HepG2 (cell line): ENCODE results near the gene LLGL1.

Experiments used
- GABPB1 ChIP-seq: IDR thresholded peaks from 2 replicates; pipeline ENCODE4 v1.6.1; 2016; ENCODE audit warnings: mild to moderate bottlenecking, missing genetic modification reagents, moderate library complexity, missing compliant biosample characterization
- HMGXB4 ChIP-seq, 2 experiments: sonication (generic) in 1 of 2; formaldehyde crosslinking in 1 of 2; IDR thresholded peaks; 2 replicates each; pipeline versions ENCODE4 v1.4.0 to v1.6.1; 2018 to 2020; ENCODE audit warnings: missing genetic modification reagents in 2 of 2, borderline replicate concordance in 1 of 2, low read depth in 1 of 2, mild to moderate bottlenecking in 1 of 2, missing biosample characterization in 1 of 2
- MXD3 ChIP-seq: IDR thresholded peaks from 2 replicates; pipeline ENCODE4 v1.6.1; 2016; ENCODE audit warnings: mild to moderate bottlenecking, missing biosample characterization, missing genetic modification reagents
- NRL ChIP-seq: sonication (generic); formaldehyde crosslinking; IDR thresholded peaks from 2 replicates; pipeline ENCODE4 v1.5.0; 2020; ENCODE audit warnings: missing genetic modification reagents, mild to moderate bottlenecking, moderate library complexity, borderline replicate concordance
- POLR2G ChIP-seq: fragments of 200-400 bp; formaldehyde crosslinking; IDR thresholded peaks from 2 replicates; pipeline ENCODE4 v1.6.1; 2018; ENCODE audit warnings: mild to moderate bottlenecking, low read depth, low read length, moderate library complexity
- YY1 ChIP-seq: IDR thresholded peaks from 2 replicates; pipeline ENCODE4 v1.6.1; 2011; ENCODE audit warnings: low read length, low read depth, moderate library complexity, mild to moderate bottlenecking; ENCODE audit not compliant: insufficient read depth, insufficient replicate concordance
- ZNF547 ChIP-seq: sonication (generic); formaldehyde crosslinking; IDR thresholded peaks from 2 replicates; pipeline ENCODE4 v1.5.1; 2020; ENCODE audit warnings: mild to moderate bottlenecking, missing genetic modification reagents
- ZNF800 ChIP-seq: sonication (generic); formaldehyde crosslinking; IDR thresholded peaks from 2 replicates; pipeline ENCODE4 v1.4.0; 2020; ENCODE audit warnings: missing genetic modification reagents
- TF ChIP-seq, protein P1 (sequence below): sonication (generic); formaldehyde crosslinking; IDR thresholded peaks from 2 replicates; pipeline ENCODE4 v1.4.0; 2020; ENCODE audit warnings: missing genetic modification reagents

GRCh38 chr17:18179804-18180203 is 45.6 kb upstream of the LLGL1 start:
- TF ChIP-seq ZNF547 (CRISPR knock-in tag) (no peak), MXD3 (CRISPR knock-in tag) (no peak), YY1 (no peak), ZNF800 (no peak), NRL (no peak), GABPB1 (CRISPR knock-in tag) (no peak), POLR2G (no peak), HMGXB4 (CRISPR knock-in tag; IDR thresholded peaks at IDR 0.05; ENCODE audit: borderline replicate concordance in 1 of 2, low read depth in 1 of 2) (no peak)
- TF ChIP-seq, protein P1, sequence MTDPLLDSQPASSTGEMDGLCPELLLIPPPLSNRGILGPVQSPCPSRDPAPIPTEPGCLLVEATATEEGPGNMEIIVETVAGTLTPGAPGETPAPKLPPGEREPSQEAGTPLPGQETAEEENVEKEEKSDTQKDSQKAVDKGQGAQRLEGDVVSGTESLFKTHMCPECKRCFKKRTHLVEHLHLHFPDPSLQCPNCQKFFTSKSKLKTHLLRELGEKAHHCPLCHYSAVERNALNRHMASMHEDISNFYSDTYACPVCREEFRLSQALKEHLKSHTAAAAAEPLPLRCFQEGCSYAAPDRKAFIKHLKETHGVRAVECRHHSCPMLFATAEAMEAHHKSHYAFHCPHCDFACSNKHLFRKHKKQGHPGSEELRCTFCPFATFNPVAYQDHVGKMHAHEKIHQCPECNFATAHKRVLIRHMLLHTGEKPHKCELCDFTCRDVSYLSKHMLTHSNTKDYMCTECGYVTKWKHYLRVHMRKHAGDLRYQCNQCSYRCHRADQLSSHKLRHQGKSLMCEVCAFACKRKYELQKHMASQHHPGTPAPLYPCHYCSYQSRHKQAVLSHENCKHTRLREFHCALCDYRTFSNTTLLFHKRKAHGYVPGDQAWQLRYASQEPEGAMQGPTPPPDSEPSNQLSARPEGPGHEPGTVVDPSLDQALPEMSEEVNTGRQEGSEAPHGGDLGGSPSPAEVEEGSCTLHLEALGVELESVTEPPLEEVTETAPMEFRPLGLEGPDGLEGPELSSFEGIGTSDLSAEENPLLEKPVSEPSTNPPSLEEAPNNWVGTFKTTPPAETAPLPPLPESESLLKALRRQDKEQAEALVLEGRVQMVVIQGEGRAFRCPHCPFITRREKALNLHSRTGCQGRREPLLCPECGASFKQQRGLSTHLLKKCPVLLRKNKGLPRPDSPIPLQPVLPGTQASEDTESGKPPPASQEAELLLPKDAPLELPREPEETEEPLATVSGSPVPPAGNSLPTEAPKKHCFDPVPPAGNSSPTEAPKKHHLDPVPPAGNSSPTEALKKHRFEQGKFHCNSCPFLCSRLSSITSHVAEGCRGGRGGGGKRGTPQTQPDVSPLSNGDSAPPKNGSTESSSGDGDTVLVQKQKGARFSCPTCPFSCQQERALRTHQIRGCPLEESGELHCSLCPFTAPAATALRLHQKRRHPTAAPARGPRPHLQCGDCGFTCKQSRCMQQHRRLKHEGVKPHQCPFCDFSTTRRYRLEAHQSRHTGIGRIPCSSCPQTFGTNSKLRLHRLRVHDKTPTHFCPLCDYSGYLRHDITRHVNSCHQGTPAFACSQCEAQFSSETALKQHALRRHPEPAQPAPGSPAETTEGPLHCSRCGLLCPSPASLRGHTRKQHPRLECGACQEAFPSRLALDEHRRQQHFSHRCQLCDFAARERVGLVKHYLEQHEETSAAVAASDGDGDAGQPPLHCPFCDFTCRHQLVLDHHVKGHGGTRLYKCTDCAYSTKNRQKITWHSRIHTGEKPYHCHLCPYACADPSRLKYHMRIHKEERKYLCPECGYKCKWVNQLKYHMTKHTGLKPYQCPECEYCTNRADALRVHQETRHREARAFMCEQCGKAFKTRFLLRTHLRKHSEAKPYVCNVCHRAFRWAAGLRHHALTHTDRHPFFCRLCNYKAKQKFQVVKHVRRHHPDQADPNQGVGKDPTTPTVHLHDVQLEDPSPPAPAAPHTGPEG, result no peak
